GM13977 (cell line): ENCODE data around the gene C20orf144.

Experiments
- DNase-seq: peaks from one replicate; pipeline ENCODE4 v3.0.0; 2012; ENCODE audit warnings: low spot score
- CTCF ChIP-seq: IDR thresholded peaks from 2 replicates; pipeline ENCODE4 v1.5.1; 2012; ENCODE audit warnings: mild to moderate bottlenecking, control low read depth; ENCODE audit not compliant: insufficient read depth; ENCODE audit errors: extremely low read depth, missing control alignments
- in situ Hi-C: fragments of 300-500 bp; cut with MboI; formaldehyde crosslinking; loops from one replicate; pipeline ENCODE4 v1.12.0; 2022; ENCODE audit warnings: low sequenced_read_pairs, low pct_unique_long_range_greater_than_20kb, mixed read lengths, inconsistent platforms; ENCODE audit not compliant: unreplicated experiment

C20orf144 gene

GRCh38 chr20:33662172-33662571 is at the start of gene C20orf144:
Gene C20orf144, plus strand, starts transcription at chr20:33662327. Its CDS starts 19 bp downstream, at chr20:33662346.
- TF ChIP-seq CTCF, result no peak
- in situ Hi-C loops, result no loop called here
- DNase-seq, result no peak

DNA sequence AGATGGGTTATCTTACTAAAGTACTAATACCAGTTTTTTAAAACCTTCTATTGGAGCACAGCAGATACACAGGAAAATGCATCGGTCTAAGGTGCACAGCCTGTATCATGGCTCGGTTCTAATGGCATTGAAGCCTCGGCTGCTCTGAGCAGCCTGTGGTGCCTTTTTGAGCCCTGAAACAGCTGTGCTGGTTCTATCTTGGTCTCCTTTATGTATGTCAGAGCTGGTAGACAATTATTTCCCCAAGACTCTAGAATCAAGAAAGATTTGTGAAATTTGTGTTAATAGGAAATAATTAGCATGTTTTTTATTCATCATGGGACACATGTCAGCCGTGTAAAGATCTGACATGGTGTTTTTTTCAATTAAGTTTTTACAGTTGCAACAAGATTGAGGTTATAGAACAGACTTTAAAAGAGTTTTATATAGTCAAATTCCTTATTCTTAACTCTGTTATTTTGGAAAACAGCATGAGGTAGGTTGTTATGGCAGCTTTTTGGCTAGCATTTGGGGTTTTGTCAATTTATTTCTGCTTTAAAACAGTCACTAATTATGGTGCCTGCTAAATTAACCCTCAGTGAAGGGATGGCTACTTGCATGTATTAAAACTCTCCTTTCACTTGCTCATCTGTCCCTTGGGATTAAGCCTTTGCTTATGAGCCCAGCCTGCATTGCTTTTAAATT is 40.3 kb upstream of the C20orf144 start:
- no peak for TF ChIP-seq CTCF
- no peak for DNase-seq
- in situ Hi-C loops, result no loop called here

GRCh38 chr20:33622705-33623365 is 39.3 kb upstream of the C20orf144 start:
- in situ Hi-C loops, result no loop called here
- no peak for DNase-seq
- TF ChIP-seq CTCF, result no peak

GRCh38 chr20:33624399-33624798 is 37.7 kb upstream of the C20orf144 start:
- TF ChIP-seq CTCF, result no peak
- DNase-seq, result no peak
- in situ Hi-C loops, result no loop called here

GRCh38 chr20:33626190-33626589 is 35.9 kb upstream of the C20orf144 start:
- TF ChIP-seq CTCF, result no peak
- in situ Hi-C loops, result no loop called here
- no peak for DNase-seq

DNA sequence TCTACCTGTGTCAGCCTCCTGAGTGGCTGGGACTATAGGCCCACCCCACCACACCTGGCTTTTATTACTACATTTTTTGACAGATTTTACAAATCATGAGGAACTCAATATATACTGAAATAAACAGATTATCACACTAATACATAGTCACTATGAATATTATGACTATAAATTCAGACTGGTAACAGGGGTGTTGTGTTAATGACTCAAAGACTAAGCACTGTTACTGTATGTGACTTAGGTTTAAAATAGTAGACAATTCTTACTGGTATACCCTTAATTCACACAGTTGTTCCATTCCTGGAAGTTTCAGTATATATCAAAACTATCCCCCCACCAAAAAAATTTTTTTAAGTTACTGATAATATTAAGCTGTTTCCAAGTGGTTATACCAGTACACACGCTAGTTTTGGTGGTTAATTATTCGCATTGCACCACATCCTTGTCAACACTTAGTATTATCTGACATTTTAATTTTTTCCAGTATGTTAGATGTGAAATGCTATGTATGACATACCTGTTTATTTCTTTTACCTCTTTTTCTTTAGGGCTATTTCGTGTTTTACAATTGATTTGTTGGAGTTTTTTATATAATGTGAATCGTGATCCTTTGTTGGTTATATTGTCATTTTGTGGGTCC is 34.4 kb upstream of the C20orf144 start:
- TF ChIP-seq CTCF, result no peak
- no peak for DNase-seq
- in situ Hi-C loops, result no loop called here
